Kidney capillary endothelial cell (primary cell): ENCODE measurements around the gene RAPGEF5.
"Not testable (repeated sequence)": the region's sequence is repeated elsewhere in the genome, so short reads cannot be mapped to it uniquely, and the experiment has no call there.

Source experiments
- DNase-seq: peaks from one replicate; pipeline ENCODE4 v3.0.0-alpha.2; 2018; ENCODE audit warnings: low spot score

RAPGEF5 gene

GRCh38 chr7:22120391-22121053 is 236.4 kb downstream of the RAPGEF5 start:
- DNase-seq = no peak

GRCh38 chr7:22117222-22117621 is 239.7 kb downstream of the RAPGEF5 start:
- DNase-seq = no peak

GRCh38 chr7:22116451-22117030 is 240.4 kb downstream of the RAPGEF5 start:
- no peak for DNase-seq

- DNase-seq = no peak
Measured at GRCh38 chr7:22115689-22116088, 241.3 kb downstream of the RAPGEF5 start.

GRCh38 chr7:22114440-22114981 is 242.4 kb downstream of the RAPGEF5 start:
- DNase-seq = peak; percentile 61

GRCh38 chr7:22113041-22113440 is 243.9 kb downstream of the RAPGEF5 start:
- DNase-seq = no peak

- no peak for DNase-seq
Measured at GRCh38 chr7:22111661-22112060, 245.3 kb downstream of the RAPGEF5 start.

- no peak for DNase-seq
Measured at GRCh38 chr7:22110881-22111280, 246.1 kb downstream of the RAPGEF5 start.

- DNase-seq = peak; percentile 79
Measured at GRCh38 chr7:22110227-22110839, 246.6 kb downstream of the RAPGEF5 start.

GRCh38 chr7:22109761-22110160 is 247.2 kb downstream of the RAPGEF5 start:
- DNase-seq = no peak

- no peak for DNase-seq
Measured at GRCh38 chr7:22108151-22108845, 248.7 kb downstream of the RAPGEF5 start.

- DNase-seq = no peak
Measured at GRCh38 chr7:22105550-22105949, 251.4 kb downstream of the RAPGEF5 start.

GRCh38 chr7:22094413-22095342 is 262.3 kb downstream of the RAPGEF5 start:
- no peak for DNase-seq

- no peak for DNase-seq
Measured at GRCh38 chr7:22093936-22094335, 263.0 kb downstream of the RAPGEF5 start.

GRCh38 chr7:22093001-22093400 is 264.0 kb downstream of the RAPGEF5 start:
- no peak for DNase-seq

- not testable (repeated sequence) for DNase-seq
Measured at GRCh38 chr7:22090958-22091525, 265.9 kb downstream of the RAPGEF5 start.

GRCh38 chr7:22090512-22090911 is 266.4 kb downstream of the RAPGEF5 start:
- no peak for DNase-seq

- no peak for DNase-seq
Measured at GRCh38 chr7:22090107-22090506, 266.8 kb downstream of the RAPGEF5 start.

- no peak for DNase-seq
Measured at GRCh38 chr7:22088827-22089226, 268.1 kb downstream of the RAPGEF5 start.

- no peak for DNase-seq
Measured at GRCh38 chr7:22087861-22088260, 269.1 kb downstream of the RAPGEF5 start.

GRCh38 chr7:22083704-22084240 is 273.2 kb downstream of the RAPGEF5 start:
- DNase-seq = no peak
